Measurements from ENCODE around the gene MAP2K3. TPM values are rescaled to one million over a fixed set of nuclear protein-coding genes. Genes with fewer than 3 reads are reported as not detected.

The MAP2K3 gene
- polyA plus RNA-seq, 3 donors, result 107 to 166 (median 164) TPM

DNA sequence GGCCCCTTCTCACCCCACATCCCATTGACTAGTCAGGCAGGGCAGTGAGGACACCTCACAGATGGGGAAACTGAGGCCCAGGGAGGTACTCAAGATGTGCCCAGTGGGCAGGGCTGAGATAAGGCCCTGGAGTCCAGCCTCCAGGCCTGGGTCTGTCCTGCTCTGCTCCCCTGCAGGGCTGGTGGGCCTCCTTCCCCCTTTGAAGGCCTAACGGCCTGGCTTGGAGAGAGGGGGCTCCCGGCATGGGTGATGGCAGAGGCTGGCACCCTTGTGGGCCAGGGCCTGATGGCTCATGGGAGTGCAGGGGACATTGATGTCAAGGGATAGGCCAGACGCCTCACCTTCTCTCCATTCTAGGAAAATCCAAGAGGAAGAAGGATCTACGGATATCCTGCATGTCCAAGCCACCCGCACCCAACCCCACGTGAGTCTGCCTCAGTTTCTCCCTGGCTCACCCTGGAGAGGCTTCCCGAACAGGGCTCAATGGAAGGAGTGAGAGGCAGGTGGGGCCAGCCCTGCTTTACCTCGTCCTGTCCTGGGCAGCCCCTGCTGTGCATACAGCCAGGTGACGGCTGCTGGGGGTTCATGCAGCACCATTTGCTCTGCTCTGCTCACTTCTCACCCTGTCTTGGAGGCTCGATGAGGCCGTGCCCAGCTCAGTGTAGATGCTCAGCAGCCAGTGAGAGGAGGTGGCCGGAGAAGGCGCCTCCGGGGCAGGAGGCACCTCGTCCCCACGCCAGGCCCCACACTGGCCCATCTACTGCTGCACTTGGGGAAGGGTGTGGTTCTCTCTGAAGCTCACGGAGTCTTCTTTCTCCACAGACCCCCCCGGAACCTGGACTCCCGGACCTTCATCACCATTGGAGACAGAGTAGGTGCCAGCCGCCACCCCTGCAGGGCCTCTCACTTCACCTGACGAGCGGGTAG is 13.8 kb downstream of the MAP2K3 start:
- no peak overlapping the region for H3K4me3 ChIP-seq (replicated peaks in 1 of 3; ENCODE audit: low read depth in 2 of 3, low read length in 3 of 3)
- intact Hi-C loops (cut with micrococcal nuclease), result no loop called here
- no peaks in the 10 kb centered on the region for H3K9me3 ChIP-seq (replicated peaks in 1 of 2; ENCODE audit: control insufficient read depth in 1 of 2, insufficient read depth in 1 of 2, low read length in 2 of 2)
- Mint-ChIP-seq H3K4me3 (no peak overlapping the region), H3K9me3 (peaks cover 0 to 15% (median 2%) of the 10 kb centered on the region in 7 donors), H3K36me3 (peaks cover 53 to 74% of the 10 kb centered on the region in 2 donors), H3K4me1 (peaks cover 8% of the 10 kb centered on the region), H3K27me3 (ENCODE audit: low read depth in 3 of 3) (no peaks in the 10 kb centered on the region), H3K27ac (peak overlapping the region in 1 of 7 donors; percentile 26)
- H3K79me2 ChIP-seq (ENCODE audit: insufficient read depth, low read length), result peaks cover 65% of the 10 kb centered on the region
- peaks cover 100% of the 10 kb centered on the region for H4K20me1 ChIP-seq (ENCODE audit: insufficient read depth, low read length)
- H3K36me3 ChIP-seq (replicated peaks in 1 of 2; ENCODE audit: control insufficient read depth in 1 of 2, insufficient read depth in 2 of 2, low read length in 2 of 2), result peaks cover 71 to 100% of the 10 kb centered on the region in 2 donors
- no peaks in the 10 kb centered on the region for H3K4me1 ChIP-seq (ENCODE audit: control insufficient read depth in 1 of 2, insufficient read depth in 2 of 2, low read length in 2 of 2)
- H3K9ac ChIP-seq (ENCODE audit: insufficient read depth, low read length, poor library complexity, severe bottlenecking), result no peak overlapping the region
- TF ChIP-seq, protein P1, sequence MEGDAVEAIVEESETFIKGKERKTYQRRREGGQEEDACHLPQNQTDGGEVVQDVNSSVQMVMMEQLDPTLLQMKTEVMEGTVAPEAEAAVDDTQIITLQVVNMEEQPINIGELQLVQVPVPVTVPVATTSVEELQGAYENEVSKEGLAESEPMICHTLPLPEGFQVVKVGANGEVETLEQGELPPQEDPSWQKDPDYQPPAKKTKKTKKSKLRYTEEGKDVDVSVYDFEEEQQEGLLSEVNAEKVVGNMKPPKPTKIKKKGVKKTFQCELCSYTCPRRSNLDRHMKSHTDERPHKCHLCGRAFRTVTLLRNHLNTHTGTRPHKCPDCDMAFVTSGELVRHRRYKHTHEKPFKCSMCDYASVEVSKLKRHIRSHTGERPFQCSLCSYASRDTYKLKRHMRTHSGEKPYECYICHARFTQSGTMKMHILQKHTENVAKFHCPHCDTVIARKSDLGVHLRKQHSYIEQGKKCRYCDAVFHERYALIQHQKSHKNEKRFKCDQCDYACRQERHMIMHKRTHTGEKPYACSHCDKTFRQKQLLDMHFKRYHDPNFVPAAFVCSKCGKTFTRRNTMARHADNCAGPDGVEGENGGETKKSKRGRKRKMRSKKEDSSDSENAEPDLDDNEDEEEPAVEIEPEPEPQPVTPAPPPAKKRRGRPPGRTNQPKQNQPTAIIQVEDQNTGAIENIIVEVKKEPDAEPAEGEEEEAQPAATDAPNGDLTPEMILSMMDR (IDR thresholded peaks at IDR 0.05), result no peak
- 84% methylated on average over 18 of the region's 22 CpGs for WGBS (ENCODE audit: insufficient coverage)
- no peak overlapping the region for H3K4me2 ChIP-seq (replicated peaks; ENCODE audit: extremely low read depth, low read length, poor library complexity, severe bottlenecking)
- H3K27ac ChIP-seq (ENCODE audit: low read depth in 1 of 2, low read length in 2 of 2), result peak overlapping the region in 1 of 2 donors; percentile 3
- H2AFZ ChIP-seq (ENCODE audit: insufficient read depth, low read depth, low read length, poor library complexity, severe bottlenecking), result no peak overlapping the region
- no peaks in the 10 kb centered on the region for H3K27me3 ChIP-seq (ENCODE audit: control insufficient read depth in 2 of 2, insufficient read depth in 2 of 2, low read length in 2 of 2)
- DNase-seq, result no peak

DNA sequence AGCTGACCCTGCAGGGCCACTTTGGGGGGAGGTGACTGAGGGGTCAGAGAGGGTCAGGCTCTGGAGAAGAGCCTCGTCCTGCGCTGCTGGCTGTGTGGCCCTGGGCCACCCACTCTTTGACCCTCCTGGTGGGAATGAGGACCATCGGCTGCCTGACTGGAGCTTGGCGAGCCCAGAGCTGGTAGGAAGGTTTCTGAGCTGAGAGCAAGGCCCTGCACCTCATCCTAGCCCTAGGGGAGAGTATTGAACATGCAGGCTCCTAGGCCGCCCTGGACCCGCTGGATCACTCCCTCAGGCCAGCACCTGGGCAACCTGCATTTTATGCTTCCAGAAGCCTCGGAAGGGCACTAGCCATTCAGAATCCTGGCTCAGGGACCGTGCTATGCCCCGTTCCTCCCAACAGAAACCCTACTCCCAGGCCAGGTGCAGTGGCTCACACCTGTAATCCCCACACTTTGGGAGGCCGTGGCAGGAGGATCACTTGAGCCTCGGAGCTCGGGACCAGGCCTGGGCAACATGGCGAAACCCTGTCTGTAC is 14.5 kb downstream of the MAP2K3 start:
- no peak overlapping the region for H3K4me3 Mint-ChIP-seq
- Histone ChIP-seq H3K36me3 (replicated peaks in 1 of 2; ENCODE audit: control insufficient read depth in 1 of 2, insufficient read depth in 2 of 2, low read length in 2 of 2) (peaks cover 71 to 100% of the 10 kb centered on the region in 2 donors), H3K4me2 (replicated peaks; ENCODE audit: extremely low read depth, low read length, poor library complexity, severe bottlenecking) (no peak overlapping the region), H3K27ac (ENCODE audit: low read depth in 1 of 2, low read length in 2 of 2) (no peak overlapping the region), H3K9me3 (replicated peaks in 1 of 2; ENCODE audit: control insufficient read depth in 1 of 2, insufficient read depth in 1 of 2, low read length in 2 of 2) (peaks cover 0 to 3% of the 10 kb centered on the region in 2 donors), H3K27me3 (ENCODE audit: control insufficient read depth in 2 of 2, insufficient read depth in 2 of 2, low read length in 2 of 2) (no peaks in the 10 kb centered on the region), H3K4me1 (ENCODE audit: control insufficient read depth in 1 of 2, insufficient read depth in 2 of 2, low read length in 2 of 2) (peaks cover 0 to 1% of the 10 kb centered on the region in 2 donors), H2AFZ (ENCODE audit: insufficient read depth, low read depth, low read length, poor library complexity, severe bottlenecking) (no peak overlapping the region), H3K79me2 (ENCODE audit: insufficient read depth, low read length) (peaks cover 58% of the 10 kb centered on the region), H3K4me3 (replicated peaks in 1 of 3; ENCODE audit: low read depth in 2 of 3, low read length in 3 of 3) (no peak overlapping the region), H4K20me1 (ENCODE audit: insufficient read depth, low read length) (peaks cover 100% of the 10 kb centered on the region), H3K9ac (ENCODE audit: insufficient read depth, low read length, poor library complexity, severe bottlenecking) (no peak overlapping the region)
- H3K4me1 Mint-ChIP-seq, result peaks cover 11% of the 10 kb centered on the region
- intact Hi-C loops (cut with micrococcal nuclease), result no loop called here
- DNase-seq, result no peak
- no peak overlapping the region for H3K27ac Mint-ChIP-seq
- TF ChIP-seq, protein P1 (IDR thresholded peaks at IDR 0.05), result no peak
- WGBS (ENCODE audit: insufficient coverage), result 71% methylated on average over 12 of the region's 13 CpGs
- peaks cover 59 to 76% of the 10 kb centered on the region in 2 donors for H3K36me3 Mint-ChIP-seq
- H3K9me3 Mint-ChIP-seq, result peaks cover 0 to 17% (median 3%) of the 10 kb centered on the region in 7 donors
- H3K27me3 Mint-ChIP-seq (ENCODE audit: low read depth in 3 of 3), result peaks cover 0 to 3% (median 0%) of the 10 kb centered on the region in 3 donors
